Central memory CD8-positive, alpha-beta T cell (primary cell): ENCODE data around the gene LRRC43.

Experiments
- ATAC-seq: fragments of 150-1000 bp; cut with Tn5 transposase; replicated peaks from 2 replicates; pipeline ENCODE4 v1.10.0; 2022; ENCODE audit warnings: mild to moderate bottlenecking, moderate FRiP score, moderate number of reproducible peaks; ENCODE audit not compliant: poor library complexity, severe bottlenecking; ENCODE audit errors: extremely low read depth
- DNase-seq, 2 donors: peaks; one replicate each; pipeline ENCODE4 v3.0.0; 2021; ENCODE audit warnings: low spot score in 2 of 2
- H3K27ac Mint-ChIP-seq: one replicate; pipeline ENCODE4 v1.8.0; 2022; ENCODE audit warnings: low read depth, mild to moderate bottlenecking, moderate library complexity, mixed read lengths
- H3K27me3 Mint-ChIP-seq: one replicate; pipeline ENCODE4 v1.8.0; 2022; ENCODE audit warnings: mixed read lengths
- H3K36me3 Mint-ChIP-seq: one replicate; pipeline ENCODE4 v1.8.0; 2022; ENCODE audit warnings: mild to moderate bottlenecking, moderate library complexity, mixed read lengths; ENCODE audit not compliant: insufficient read depth
- H3K4me1 Mint-ChIP-seq: one replicate; pipeline ENCODE4 v1.8.0; 2022; ENCODE audit warnings: mixed read lengths
- H3K4me3 Mint-ChIP-seq: one replicate; pipeline ENCODE4 v1.8.0; 2022; ENCODE audit warnings: mild to moderate bottlenecking, moderate library complexity, mixed read lengths
- H3K9me3 Mint-ChIP-seq: one replicate; pipeline ENCODE4 v1.8.0; 2022; ENCODE audit warnings: mixed read lengths

The LRRC43 gene

DNA sequence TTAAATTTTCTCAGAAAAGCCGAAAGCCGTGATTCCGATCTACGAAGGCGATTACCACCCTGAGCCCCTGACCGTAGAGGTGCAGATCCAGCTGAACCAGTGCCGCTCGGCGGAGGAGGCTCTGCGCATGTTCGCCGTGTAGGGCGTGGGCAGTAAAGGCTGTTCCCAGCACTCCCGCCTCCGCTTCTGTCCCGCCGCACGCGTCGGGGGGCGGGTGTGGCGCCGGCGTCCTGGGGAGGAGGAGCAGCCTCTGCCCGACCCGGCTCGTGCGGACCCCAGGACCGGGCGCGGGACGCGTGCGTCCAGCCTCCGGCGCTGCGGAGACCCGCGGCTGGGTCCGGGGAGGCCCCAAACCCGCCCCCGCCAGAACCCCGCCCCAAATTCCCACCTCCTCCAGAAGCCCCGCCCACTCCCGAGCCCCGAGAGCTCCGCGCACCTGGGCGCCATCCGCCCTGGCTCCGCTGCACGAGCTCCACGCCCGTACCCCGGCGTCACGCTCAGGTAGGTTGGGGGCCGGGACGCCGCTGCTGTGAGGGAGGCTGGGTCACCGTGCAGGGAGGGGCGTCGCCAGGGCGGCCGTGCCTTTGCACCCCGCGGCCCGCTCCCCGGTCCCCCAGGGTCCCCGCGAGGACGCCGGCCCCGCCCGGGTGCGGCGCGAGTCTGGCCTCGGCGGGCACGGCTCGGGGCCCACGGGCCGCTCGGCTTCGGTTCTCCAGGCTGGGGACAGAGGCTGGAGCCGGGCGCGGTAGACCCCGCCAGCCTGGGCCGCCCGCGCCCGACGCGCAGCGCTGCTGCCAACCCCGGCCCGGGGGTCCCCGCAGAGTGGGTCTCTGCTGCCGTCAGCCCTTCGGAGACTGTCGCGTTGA lies 20.6 kb downstream of the LRRC43 start, which contains the start of gene B3GNT4:
Gene B3GNT4 (plus strand): TSS at position 409 of the 866 bp plus-strand sequence. CDS start 910 bp downstream, outside the sequence.
- H3K4me1 Mint-ChIP-seq, result peaks cover 8% of the 10 kb centered on the region
- peak within 1 kb of the TSS; percentile 6 for H3K27ac Mint-ChIP-seq
- H3K36me3 Mint-ChIP-seq, result peaks cover 21% of the 10 kb centered on the region
- peak within 1 kb of the TSS; percentile 74 for H3K4me3 Mint-ChIP-seq
- ATAC-seq, result peak; percentile 70
- peak in 1 of 2 donors; percentile 39 for DNase-seq
- H3K9me3 Mint-ChIP-seq, result no peaks in the 10 kb centered on the region
- H3K27me3 Mint-ChIP-seq, result peaks cover 10% of the 10 kb centered on the region

DNA sequence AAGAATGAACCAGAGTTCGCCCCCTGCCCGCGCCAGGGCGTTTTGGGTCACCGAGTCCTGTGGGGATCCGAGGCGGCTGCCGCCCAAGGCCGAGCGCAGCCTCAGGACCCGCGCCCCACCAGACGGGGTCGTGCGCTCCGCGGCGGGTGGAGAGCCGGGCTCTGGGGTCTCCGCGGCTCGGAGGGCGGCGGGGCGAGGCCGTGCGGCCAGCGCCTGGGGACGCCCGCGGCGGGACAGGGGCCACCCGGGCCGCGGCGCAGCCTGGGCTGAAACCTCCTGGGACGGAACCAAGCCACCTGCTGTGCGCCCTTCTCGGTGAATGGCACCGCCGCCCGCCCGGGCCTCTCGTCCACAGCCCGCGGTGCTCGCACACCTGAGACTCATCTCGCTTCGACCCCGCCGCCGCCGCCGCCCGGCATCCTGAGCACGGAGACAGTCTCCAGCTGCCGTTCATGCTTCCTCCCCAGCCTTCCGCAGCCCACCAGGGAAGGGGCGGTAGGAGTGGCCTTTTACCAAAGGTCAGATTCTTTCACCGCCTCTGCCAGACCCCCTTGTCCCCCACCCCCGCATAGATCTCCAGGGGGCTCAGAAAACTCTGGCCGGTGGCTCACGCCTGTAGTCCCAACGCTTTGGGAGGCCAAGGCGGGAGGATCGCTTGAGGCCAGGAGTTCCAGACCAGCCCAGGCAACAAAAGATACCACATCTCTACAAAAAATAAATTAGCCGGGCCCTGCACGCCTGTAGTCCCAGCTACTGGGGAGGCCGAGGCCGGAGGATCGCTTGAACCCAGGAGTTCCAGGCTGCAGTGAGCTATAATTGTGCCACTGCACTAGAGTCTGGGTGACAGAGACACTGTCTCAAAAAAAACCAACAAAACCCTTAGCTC lies 21.5 kb downstream of the LRRC43 start:
- H3K27ac Mint-ChIP-seq, result peak overlapping the region; percentile 6
- ATAC-seq, result peak; percentile 31

DNA sequence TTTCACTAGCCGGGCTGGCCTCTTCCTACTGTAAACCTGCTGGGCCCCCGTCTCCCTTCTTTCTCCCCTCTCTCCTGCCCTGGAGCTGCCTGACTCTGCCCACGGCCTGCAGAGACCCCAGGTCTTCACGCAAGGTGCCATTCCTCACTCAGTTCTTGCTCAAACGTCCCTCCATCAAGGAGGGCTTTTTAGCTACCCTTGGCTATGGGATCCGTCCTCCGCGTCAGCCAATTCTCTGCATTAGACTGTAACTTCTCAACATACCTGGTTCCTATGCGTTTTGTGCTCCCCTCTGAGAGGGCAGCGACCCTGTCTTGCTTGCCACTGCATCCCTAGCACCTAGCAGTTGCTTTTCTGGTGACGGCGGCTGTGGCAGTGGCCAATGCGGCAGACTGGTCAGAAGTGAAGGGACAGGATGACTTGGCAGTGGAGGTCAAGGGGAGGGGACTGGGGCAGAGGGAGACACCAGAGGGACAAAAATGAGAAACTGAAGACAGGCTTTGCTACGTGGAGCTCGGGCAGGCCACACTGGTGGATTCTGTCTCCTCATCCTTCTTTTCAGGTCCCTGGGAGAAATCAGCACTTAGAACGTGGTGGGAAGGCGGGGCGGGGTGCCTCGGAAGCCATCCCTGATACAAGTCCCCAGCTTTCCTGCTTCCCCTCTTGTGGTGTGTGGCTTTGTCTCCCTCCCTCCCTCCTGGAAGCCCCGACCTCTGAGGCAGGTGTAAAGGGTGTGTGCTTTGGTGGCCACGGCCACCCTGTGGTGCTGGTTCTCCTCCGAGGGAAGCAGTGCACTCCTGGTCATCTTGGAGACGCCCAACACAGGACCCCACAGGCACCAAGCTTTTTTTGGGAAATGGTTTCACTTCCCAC lies 22.4 kb downstream of the LRRC43 start:
- peak overlapping the region; percentile 6 for H3K27ac Mint-ChIP-seq
- peak overlapping the region; percentile 70 for H3K4me3 Mint-ChIP-seq
- peaks cover 32% of the 10 kb centered on the region for H3K36me3 Mint-ChIP-seq
- no peaks in the 10 kb centered on the region for H3K9me3 Mint-ChIP-seq
- no peak for ATAC-seq
- peaks cover 8% of the 10 kb centered on the region for H3K4me1 Mint-ChIP-seq
- no peak for DNase-seq
- peaks cover 1% of the 10 kb centered on the region for H3K27me3 Mint-ChIP-seq

More for the DNA sequence above, 21.5 kb downstream of the LRRC43 start:
- H3K36me3 Mint-ChIP-seq, result peaks cover 23% of the 10 kb centered on the region
- no peaks in the 10 kb centered on the region for H3K9me3 Mint-ChIP-seq
- peak overlapping the region; percentile 70 for H3K4me3 Mint-ChIP-seq
- H3K27me3 Mint-ChIP-seq, result peaks cover 10% of the 10 kb centered on the region
- DNase-seq, result no peak
- H3K4me1 Mint-ChIP-seq, result peaks cover 8% of the 10 kb centered on the region

DNA sequence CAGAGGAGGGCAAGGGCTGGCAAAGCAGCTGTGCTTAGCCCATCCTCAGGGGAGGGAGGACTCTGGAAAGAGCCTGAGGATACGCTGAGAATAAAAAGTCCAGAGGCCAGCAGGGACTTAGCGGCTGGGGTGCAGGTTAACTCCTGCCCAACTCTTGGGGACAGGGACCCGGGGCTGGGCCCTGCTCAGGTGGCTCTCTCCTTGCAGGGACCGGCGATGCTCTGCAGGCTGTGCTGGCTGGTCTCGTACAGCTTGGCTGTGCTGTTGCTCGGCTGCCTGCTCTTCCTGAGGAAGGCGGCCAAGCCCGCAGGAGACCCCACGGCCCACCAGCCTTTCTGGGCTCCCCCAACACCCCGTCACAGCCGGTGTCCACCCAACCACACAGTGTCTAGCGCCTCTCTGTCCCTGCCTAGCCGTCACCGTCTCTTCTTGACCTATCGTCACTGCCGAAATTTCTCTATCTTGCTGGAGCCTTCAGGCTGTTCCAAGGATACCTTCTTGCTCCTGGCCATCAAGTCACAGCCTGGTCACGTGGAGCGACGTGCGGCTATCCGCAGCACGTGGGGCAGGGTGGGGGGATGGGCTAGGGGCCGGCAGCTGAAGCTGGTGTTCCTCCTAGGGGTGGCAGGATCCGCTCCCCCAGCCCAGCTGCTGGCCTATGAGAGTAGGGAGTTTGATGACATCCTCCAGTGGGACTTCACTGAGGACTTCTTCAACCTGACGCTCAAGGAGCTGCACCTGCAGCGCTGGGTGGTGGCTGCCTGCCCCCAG lies 23.4 kb downstream of the LRRC43 start:
- peaks cover 39% of the 10 kb centered on the region for H3K36me3 Mint-ChIP-seq
- no peaks in the 10 kb centered on the region for H3K27me3 Mint-ChIP-seq
- H3K4me3 Mint-ChIP-seq, result peak overlapping the region; percentile 20
- no peaks in the 10 kb centered on the region for H3K9me3 Mint-ChIP-seq
- no peak overlapping the region for H3K27ac Mint-ChIP-seq
- DNase-seq, result no peak
- no peak for ATAC-seq
- peaks cover 8% of the 10 kb centered on the region for H3K4me1 Mint-ChIP-seq

DNA sequence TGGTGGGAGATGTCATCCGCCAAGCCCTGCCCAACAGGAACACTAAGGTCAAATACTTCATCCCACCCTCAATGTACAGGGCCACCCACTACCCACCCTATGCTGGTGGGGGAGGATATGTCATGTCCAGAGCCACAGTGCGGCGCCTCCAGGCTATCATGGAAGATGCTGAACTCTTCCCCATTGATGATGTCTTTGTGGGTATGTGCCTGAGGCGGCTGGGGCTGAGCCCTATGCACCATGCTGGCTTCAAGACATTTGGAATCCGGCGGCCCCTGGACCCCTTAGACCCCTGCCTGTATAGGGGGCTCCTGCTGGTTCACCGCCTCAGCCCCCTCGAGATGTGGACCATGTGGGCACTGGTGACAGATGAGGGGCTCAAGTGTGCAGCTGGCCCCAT lies 24.1 kb downstream of the LRRC43 start:
- H3K27me3 Mint-ChIP-seq, result no peaks in the 10 kb centered on the region
- DNase-seq (no peak), ATAC-seq (no peak)
- H3K4me1 Mint-ChIP-seq, result peaks cover 8% of the 10 kb centered on the region
- H3K9me3 Mint-ChIP-seq, result no peaks in the 10 kb centered on the region
- H3K27ac Mint-ChIP-seq, result no peak overlapping the region
- H3K36me3 Mint-ChIP-seq, result peaks cover 44% of the 10 kb centered on the region
- no peak overlapping the region for H3K4me3 Mint-ChIP-seq

DNA sequence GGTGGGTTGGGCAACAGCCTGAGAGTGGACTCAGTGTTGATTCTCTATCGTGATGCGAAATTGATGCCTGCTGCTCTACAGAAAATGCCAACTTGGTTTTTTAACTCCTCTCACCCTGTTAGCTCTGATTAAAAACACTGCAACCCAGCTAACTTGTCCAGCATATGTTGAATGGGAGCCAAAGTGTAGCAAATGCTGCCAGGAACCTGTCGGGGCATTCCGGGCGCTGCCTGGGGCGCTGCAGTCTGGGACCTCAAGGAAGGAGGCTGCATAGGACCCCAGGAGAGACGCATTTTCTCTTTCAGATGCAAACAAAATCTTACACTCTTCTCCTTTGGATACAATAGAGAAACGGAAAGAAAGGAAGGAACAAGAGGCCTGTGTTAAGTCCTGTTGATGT lies 24.5 kb downstream of the LRRC43 start:
- DNase-seq, result no peak
- H3K9me3 Mint-ChIP-seq, result no peaks in the 10 kb centered on the region
- H3K27me3 Mint-ChIP-seq, result no peaks in the 10 kb centered on the region
- ATAC-seq, result no peak
- H3K4me3 Mint-ChIP-seq, result no peak overlapping the region
- peaks cover 49% of the 10 kb centered on the region for H3K36me3 Mint-ChIP-seq
- H3K4me1 Mint-ChIP-seq, result peaks cover 8% of the 10 kb centered on the region
- H3K27ac Mint-ChIP-seq, result no peak overlapping the region

DNA sequence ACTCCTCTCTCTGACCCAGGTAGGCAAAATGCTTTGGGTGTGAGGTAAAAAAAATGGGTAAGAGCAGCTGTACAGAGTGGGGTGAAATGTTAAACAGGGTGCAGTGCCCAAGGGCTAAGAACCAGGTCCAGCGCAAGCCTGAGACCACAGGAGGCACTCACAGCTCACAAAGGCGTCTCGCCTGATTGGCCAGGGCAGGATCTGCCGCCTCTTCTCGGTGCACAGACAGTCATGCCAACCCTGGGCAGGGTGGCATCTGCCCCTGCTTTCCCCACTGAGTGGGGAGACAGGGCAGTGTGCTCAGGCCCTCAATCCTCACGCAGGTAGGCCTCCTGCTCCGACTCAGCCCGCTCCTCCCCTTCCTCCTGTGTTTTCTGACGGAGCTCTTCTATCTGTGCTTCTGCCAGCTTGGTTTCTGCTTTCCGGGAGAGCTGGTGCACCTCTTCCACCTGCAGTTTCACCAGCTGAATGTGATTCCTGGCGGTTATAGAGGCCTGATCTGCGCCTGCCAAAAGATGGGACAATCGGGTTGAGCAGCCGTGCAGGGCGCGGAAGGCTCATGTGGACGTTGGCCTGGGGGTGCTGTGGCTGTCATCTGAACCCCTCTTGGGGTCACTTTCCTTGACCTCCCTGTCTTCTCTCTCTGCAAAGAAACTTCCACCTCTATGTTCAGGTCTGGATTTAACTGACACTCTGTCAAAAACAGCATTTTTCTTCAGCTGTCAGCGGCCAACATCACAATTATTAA lies 25.3 kb downstream of the LRRC43 start:
- Mint-ChIP-seq H3K36me3 (peaks cover 54% of the 10 kb centered on the region), H3K27ac (no peak overlapping the region), H3K9me3 (no peaks in the 10 kb centered on the region), H3K27me3 (no peaks in the 10 kb centered on the region), H3K4me3 (no peak overlapping the region), H3K4me1 (peaks cover 8% of the 10 kb centered on the region)
- no peak for DNase-seq
- ATAC-seq, result no peak

DNA sequence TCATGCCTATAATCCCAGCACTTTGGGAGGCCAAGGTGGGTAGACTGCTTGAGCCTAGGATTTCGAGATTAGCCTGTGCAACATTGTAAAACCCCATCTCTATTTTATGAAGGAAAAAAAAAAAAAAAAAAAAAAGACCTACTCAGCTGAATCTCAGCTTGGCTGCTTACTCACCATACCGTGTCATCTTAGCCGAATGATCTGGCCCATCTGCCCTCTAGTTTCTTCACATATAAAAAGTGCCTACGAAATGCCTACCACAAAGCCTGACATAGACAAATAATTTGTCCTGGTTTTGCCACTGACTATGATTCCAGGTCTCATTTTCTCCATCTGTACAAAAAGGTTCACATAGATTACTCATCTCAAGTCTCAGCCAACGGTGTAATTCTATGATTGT lies 32.8 kb downstream of the LRRC43 start:
- DNase-seq (no peak), ATAC-seq (no peak)
- Mint-ChIP-seq H3K27me3 (no peaks in the 10 kb centered on the region), H3K9me3 (no peaks in the 10 kb centered on the region), H3K4me1 (peaks cover 6% of the 10 kb centered on the region), H3K27ac (no peak overlapping the region), H3K4me3 (no peak overlapping the region), H3K36me3 (peaks cover 79% of the 10 kb centered on the region)

DNA sequence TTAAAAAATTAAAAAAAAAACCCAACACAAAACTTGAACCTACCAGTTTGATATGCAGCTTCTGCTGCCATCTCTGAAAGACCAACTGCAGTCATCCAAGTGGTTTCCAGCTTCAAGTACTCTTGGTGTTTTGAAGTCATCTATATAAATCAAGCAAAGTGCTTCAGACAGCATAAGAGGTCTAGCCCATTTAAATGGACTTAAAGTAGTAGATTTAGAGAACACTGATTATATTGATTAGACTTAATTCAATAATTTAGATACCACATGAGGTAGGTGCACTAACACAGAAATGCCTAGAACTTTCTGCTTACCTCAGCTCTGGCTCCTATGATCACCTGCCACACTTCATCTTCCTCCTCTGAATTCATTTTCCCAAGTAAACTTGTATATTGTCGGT lies 33.5 kb downstream of the LRRC43 start:
- no peaks in the 10 kb centered on the region for H3K27me3 Mint-ChIP-seq
- peaks cover 79% of the 10 kb centered on the region for H3K36me3 Mint-ChIP-seq

DNA sequence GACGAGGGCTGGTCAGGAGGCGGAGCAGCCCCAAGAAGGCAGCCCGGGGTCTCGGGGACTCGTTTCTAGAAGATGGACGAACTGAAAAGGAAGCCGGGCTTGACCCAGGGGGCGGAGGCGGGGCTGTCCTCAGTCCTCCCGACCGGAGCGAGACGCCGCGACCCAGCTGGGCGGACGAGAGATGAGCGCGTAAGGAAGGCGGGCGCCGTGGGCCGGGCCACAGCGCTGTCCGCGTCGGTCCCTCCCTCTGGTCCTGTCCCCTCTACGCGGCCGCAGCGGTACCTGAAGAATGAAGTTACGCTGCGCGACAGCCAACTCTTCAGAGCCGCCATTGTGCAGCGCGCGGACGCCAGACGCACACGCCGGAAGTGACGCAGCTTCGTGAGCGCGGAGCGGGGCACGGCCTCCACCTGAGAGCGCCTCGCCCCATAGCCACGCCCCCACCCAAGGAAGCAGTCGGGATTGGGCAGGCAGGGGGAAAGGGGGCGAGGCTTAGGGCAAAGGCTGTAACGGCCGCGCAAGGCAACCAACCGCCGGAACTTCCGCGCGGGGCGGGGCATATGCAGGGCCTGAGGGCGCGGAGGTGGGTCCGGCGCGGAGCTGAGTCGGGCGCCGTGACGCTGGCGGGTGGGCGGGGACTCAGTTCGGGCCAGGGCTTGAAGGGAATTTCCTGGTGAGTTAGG lies 42.9 kb downstream of the LRRC43 start, which contains the start of gene DIABLO:
Gene DIABLO (minus strand): TSS at position 370 of the 683 bp plus-strand sequence. CDS start 38 bp downstream, at position 332.
- H3K27ac Mint-ChIP-seq, result peak within 1 kb of the TSS; percentile 96
- ATAC-seq, result peak; percentile 84
- H3K27me3 Mint-ChIP-seq, result no peaks in the 10 kb centered on the region
- DNase-seq, result peak; percentile 97 to 100
- H3K9me3 Mint-ChIP-seq, result no peaks in the 10 kb centered on the region
- H3K36me3 Mint-ChIP-seq, result peaks cover 49% of the 10 kb centered on the region
- H3K4me1 Mint-ChIP-seq, result peaks cover 40% of the 10 kb centered on the region
- H3K4me3 Mint-ChIP-seq, result peak within 1 kb of the TSS; percentile 84

More for the DNA sequence above, 33.5 kb downstream of the LRRC43 start:
- H3K27ac Mint-ChIP-seq, result no peak overlapping the region
- H3K9me3 Mint-ChIP-seq, result no peaks in the 10 kb centered on the region
- DNase-seq, result no peak
- no peak overlapping the region for H3K4me3 Mint-ChIP-seq
- no peak for ATAC-seq
- H3K4me1 Mint-ChIP-seq, result peaks cover 6% of the 10 kb centered on the region
